GM12875 (cell line): ENCODE results near the gene ARHGAP28.

ENCODE experiments used
- H3K4me3 ChIP-seq: one replicate; pipeline ENCODE4 v1.5.1; 2011; ENCODE audit warnings: low read depth, low read length, control low read depth
- TF ChIP-seq, protein P1 (sequence below): IDR thresholded peaks from 2 replicates; pipeline ENCODE4 v1.5.1; 2011; ENCODE audit warnings: low read depth, mild to moderate bottlenecking, control low read depth, inconsistent platforms, low read length, moderate library complexity, borderline replicate concordance; ENCODE audit not compliant: insufficient read depth

The ARHGAP28 gene

DNA sequence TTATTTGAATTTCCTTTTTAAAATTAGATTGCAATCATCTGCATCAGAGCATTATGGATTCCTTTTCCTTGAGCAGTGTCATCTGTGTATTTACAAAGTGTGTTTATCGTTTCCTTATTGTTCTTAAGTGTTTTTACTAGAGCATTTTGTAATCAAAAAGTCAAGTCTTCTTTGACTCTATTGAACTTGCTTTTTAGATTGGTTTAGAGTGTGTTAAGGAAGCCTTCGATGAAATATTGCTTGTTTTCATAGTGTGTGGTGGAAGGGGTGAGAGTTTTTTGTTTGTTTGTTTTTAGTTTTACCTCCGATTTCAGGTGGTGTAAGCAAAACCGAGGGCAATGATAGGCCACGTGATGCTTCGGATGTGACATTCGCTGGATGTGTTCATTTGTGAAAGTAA lies 45.7 kb downstream of the ARHGAP28 start:
- no peak overlapping the region for H3K4me3 ChIP-seq
- TF ChIP-seq, protein P1, sequence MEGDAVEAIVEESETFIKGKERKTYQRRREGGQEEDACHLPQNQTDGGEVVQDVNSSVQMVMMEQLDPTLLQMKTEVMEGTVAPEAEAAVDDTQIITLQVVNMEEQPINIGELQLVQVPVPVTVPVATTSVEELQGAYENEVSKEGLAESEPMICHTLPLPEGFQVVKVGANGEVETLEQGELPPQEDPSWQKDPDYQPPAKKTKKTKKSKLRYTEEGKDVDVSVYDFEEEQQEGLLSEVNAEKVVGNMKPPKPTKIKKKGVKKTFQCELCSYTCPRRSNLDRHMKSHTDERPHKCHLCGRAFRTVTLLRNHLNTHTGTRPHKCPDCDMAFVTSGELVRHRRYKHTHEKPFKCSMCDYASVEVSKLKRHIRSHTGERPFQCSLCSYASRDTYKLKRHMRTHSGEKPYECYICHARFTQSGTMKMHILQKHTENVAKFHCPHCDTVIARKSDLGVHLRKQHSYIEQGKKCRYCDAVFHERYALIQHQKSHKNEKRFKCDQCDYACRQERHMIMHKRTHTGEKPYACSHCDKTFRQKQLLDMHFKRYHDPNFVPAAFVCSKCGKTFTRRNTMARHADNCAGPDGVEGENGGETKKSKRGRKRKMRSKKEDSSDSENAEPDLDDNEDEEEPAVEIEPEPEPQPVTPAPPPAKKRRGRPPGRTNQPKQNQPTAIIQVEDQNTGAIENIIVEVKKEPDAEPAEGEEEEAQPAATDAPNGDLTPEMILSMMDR: no peak

DNA sequence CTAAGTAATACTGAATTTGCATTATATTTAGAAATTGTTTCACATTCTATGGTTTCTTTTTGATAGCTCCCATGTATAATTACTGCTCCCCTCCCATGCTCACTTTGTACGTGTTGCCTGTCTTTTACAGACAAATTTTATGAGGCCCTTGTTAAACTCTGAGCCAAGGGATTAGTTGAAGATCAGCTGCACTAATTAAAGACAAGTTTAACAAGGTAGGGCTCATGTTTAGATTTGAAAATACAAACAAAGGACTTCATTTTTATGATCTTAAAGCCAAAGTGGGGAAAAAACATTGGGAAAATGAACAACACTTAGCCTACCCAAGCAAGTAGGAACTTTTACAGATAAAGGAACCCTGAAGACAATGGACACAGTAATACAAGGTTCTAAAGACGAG lies 46.2 kb downstream of the ARHGAP28 start:
- no peak overlapping the region for H3K4me3 ChIP-seq
- TF ChIP-seq, protein P1: no peak

DNA sequence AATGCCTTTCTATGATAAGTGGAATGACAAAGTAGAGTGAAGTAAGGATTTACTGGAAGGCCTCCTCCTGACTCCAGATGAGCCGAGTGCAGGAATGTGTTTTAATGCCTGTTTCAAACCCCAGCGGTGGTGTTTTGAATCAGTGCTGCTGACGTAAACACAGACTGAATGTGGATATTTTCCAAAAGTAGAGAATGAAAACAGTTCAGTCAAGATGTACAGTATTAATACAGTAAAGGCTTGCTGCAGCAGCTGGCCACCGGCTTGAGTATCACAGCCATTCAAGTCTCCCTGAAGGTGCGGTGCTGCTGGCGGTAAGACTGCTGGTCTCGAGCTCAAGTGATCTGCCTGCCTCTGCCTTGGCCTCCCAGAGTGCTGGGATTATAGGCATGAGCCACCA lies 46.7 kb downstream of the ARHGAP28 start:
- TF ChIP-seq, protein P1: no peak

DNA sequence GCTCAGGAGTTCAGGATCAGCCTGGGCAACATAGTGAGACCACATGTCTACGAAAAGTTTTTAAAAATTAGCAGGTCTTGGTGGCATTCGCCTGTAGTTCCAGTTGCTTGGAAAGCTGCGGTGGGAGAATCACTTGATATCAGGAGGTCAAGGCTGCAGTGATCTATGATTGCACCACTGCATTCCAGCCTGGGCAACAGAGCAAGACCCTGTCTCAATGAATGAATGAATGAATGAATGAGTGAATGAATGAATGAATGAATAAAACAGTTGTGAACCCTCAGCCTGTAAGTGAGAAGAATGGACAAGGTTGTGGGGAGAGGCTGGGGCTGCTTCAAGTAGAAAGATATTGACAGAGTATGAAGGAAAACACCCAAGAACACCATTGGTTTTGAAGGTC lies 48.0 kb downstream of the ARHGAP28 start:
- no peak overlapping the region for H3K4me3 ChIP-seq
- TF ChIP-seq, protein P1: no peak

More for the DNA sequence above, 46.7 kb downstream of the ARHGAP28 start:
- H3K4me3 ChIP-seq: no peak overlapping the region

DNA sequence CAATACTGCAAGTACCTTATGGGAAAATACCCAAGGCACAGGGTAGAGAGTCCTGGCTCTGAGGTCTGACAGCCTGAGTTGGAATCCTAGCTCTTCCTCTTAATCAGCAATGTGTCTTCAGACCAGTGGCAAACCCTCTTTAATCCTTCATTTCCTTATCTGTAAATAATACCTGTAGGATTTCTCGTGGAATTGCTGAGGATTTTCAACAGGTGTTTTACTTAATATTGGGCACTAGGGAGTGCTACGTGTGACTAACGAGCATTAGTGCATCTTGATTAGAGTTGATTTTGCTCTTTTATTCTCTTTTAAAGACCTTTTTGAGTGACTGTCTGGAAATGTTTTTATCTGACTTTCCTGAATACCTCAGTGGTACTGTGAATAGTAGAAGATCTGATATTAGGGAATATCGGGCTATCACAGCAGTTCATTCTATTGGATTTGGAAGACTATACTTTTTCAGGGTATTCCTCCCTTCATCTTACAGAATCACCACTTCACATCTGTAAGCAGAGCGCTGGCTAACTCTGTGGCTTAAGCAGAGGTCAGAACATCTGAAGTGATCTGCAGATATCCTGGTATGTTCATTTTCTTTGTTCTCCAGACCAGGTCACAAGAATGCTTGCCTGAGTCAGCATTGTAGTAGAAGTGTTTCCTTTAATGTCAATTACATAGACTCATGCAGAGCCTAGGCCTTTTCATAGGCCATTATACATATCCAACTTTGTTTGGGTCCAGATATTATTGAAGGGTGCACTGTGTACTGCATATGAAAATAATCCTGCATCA lies 49.1 kb downstream of the ARHGAP28 start:
- H3K4me3 ChIP-seq: no peak overlapping the region
- TF ChIP-seq, protein P1: no peak

DNA sequence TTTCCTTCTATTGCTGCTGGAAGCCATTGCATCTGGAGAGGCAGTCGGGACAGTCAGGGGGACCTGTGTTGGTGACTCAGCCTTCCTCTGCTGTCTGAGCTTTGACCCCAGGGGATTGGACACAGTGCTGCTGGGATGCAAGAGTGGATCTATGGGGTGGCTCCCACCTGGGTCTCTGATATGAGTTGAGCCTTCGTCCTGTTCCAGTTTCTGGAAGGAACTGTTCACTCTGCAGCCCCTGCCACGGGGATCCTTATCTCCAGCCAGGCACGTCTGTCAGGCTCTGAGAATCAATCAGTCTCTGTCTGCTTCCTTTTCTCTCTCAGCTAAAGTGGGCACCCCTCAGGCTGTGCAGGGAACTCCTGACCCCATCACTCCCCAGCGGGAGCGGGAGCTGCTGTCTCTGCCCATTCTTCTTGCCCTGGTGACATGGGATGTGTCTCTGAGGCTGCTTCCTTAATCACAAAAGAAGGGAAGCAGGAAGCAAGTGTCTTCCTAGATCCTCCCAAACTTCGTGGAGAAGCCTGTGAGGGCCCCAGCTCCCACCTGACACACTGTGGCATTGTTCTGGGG lies 51.7 kb downstream of the ARHGAP28 start:
- TF ChIP-seq, protein P1: no peak
- no peak overlapping the region for H3K4me3 ChIP-seq

DNA sequence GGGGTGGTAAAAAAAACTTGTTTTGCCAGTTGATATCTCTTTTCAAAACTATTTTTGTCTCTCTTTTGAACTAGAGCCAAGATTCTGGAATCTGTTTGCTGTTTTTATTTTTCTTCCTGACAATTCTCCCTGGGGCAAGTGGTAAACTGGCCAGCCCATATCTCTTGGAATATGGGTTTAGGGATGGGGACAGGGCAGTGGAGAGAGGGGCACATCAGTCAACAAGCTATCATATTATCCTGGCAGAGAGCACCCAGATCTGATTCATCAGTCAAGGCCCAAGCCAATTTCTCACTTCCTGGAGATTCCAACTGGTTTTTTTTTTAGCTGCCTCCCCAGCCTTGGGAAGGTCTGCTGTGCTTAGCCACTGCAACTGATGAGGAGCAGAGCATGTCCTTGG lies 52.3 kb downstream of the ARHGAP28 start:
- TF ChIP-seq, protein P1: no peak
- H3K4me3 ChIP-seq: no peak overlapping the region
